Measurements from ENCODE around the gene HSPA8. TPM values are rescaled to one million over a fixed set of nuclear protein-coding genes. Genes with fewer than 3 reads are reported as not detected.
"Not testable (repeated sequence)": the region's sequence is repeated elsewhere in the genome, so short reads cannot be mapped to it uniquely, and the experiment has no call there.

Gene HSPA8
- 100 to 1,000 TPM; 754 to 806 TPM for total RNA-seq
- long read RNA-seq, donor 1, transcript HSPA8-224 (9 exons, 2,463 nt) = major isoform, 413 of 503 reads
- long read RNA-seq, donor 1, transcript HSPA8-208 (3 exons, 740 nt) = minor isoform, 47 of 503 reads
- long read RNA-seq, donor 1, transcript HSPA8-222 (6 exons, 1,884 nt) = minor isoform, 6 of 503 reads
- long read RNA-seq, donor 1, partial matches to known transcripts = 19 of 503 reads
- long read RNA-seq, donor 1, other reads (novel, unspliced or antisense) = 9 of 503 reads
- long read RNA-seq, donor 2, transcript HSPA8-224 (9 exons, 2,463 nt) = major isoform, 2,533 of 2,804 reads
- long read RNA-seq, donor 2, transcript HSPA8-208 (3 exons, 740 nt) = minor isoform, 71 of 2,804 reads
- long read RNA-seq, donor 2, transcript HSPA8-201 (8 exons, 2,186 nt) = minor isoform, 36 of 2,804 reads
- long read RNA-seq, donor 2, transcript HSPA8-222 (6 exons, 1,884 nt) = minor isoform, 13 of 2,804 reads
- long read RNA-seq, donor 2, partial matches to known transcripts = 76 of 2,804 reads
- long read RNA-seq, donor 2, other reads (novel, unspliced or antisense) = 60 of 2,804 reads

DNA sequence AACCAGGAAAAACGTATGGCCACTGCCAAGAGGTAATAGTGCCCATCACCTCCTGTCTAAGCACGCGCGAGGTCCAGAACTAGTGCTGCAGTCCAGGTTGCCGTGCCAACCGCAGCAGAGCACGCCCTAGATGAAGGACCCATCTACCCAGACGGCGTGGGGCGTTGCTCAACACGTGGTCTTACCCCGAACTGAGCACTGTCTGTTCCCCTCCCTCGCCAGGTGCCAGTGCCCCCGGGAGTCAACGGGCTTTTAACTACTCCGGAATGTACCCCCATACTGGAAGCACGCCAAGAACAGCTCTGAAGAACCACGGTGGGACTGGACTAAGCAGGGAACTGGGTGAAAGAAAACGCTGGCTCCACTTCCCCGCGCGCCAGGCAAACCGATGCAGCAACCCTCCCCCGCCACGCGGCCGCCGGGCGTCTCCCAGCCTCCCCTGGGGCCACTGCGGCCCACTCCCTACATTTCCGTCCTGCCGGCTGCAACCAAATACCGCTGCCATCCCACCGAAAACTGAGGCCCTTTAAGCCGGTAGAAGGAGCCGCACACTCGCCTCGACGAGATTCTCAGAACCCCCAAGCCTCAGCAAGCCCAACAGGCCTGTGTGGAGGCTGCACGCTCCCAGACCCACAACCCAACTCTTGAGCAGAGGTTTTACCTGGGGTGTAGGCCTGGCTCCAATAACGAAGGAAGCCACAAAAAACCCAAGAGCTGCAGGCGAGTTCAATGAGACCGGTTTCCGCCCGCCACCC, at the start of gene HSPA8:
HSPA8 (minus strand) TSS at position 734 of the 755 bp plus-strand sequence. CDS start 812 bp downstream, outside the sequence.
- DNase-seq (ENCODE audit: low spot score) = peak; percentile 92
- intact Hi-C loops (cut with DNase I) = no loop called here

DNA sequence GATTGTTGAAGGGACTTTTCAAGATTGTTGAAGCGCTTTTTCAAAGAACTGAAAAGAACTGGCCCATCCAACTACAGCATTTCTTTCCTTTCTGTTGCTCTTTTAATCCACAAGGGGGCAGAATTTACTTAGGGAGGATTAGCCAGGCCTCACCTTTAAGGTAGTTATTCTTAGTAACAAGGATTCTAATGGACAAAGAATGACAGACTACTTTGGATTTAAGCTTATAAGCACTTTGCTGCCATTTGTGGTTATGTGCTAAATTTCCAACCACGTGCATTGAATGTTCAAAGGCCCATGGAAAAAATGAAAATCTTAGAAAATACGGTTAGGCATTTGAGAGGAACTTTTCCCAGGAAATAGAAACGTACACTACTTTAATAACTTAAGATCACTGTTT, 49.5 kb upstream of the HSPA8 start:
- intact Hi-C loops (cut with DNase I) = loop anchor here (5.0 kb wide), 1 partner anchor 136 kb away; no protein-coding TSS in a partner anchor
- no peak for DNase-seq (ENCODE audit: low spot score)

DNA sequence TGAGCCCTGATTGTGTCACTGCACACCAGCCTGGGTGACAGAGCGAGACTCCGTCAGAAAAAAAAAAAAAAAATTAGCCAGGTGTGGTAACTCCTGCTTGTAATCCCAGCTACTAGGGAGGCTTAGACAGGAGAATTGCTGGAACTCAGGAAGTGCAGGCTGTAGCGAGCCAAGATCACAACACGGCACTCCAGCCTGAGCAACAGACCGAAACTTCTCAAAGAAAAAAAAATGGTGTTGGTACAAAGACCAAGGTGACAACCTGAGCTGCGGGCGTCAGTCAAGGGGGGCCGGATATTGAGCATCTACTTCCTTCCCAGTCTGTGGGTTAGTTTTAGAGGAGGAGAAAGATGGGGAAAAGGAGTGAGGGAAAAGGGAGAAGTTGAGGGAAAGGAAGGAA, 48.5 kb upstream of the HSPA8 start:
- intact Hi-C loops (cut with DNase I) = loop anchor here (5.0 kb wide), 1 partner anchor 137 kb away; no protein-coding TSS in a partner anchor
- DNase-seq (ENCODE audit: low spot score) = no peak

DNA sequence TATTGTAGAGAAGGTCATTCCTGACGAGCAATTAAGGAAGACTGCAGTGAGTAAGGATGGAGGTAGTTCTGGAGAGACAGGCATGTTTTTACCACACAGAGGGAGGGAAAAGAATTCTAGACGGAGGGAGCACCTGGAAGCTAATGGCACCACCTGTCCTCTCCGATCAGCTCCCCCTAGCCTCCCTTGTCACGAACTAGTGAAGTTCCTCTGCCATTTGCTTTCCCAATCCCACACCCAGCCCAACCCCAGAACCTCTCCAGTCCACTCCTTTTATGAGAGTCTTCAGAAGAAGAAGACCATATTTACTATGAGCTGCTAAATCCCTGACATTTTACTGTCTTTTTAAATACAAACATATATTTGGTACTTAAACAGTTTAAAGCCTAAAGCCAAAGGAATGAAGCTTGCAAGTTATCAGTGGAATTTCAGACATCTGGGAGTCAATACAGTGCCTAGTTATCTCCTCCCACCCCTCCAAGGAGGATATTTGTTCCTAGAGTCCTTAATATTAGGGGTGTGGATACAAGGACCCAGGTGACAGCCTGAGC, 46.1 kb upstream of the HSPA8 start:
- intact Hi-C loops (cut with DNase I) = no loop called here
- DNase-seq (ENCODE audit: low spot score) = no peak

DNA sequence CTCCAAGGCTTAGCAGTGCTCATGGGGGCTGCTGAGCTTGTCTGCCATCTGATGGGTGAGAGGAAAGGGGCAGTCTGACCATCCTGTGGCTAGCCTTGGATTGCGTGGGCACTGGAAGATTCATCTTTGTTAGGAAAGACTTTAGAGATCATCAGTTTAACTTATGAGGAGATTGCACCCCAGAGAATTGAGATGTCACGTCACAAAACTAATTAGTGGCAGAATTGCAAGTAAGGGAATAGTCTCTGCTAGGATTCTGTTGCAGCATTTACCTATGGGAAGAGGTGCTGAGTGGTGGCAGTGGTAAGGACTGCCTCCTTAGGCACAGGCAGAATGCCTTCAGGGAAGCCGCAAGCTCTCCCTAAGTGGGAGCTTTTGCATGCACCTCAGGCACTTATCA, 42.8 kb upstream of the HSPA8 start:
- no peak for DNase-seq (ENCODE audit: low spot score)
- intact Hi-C loops (cut with DNase I) = no loop called here

DNA sequence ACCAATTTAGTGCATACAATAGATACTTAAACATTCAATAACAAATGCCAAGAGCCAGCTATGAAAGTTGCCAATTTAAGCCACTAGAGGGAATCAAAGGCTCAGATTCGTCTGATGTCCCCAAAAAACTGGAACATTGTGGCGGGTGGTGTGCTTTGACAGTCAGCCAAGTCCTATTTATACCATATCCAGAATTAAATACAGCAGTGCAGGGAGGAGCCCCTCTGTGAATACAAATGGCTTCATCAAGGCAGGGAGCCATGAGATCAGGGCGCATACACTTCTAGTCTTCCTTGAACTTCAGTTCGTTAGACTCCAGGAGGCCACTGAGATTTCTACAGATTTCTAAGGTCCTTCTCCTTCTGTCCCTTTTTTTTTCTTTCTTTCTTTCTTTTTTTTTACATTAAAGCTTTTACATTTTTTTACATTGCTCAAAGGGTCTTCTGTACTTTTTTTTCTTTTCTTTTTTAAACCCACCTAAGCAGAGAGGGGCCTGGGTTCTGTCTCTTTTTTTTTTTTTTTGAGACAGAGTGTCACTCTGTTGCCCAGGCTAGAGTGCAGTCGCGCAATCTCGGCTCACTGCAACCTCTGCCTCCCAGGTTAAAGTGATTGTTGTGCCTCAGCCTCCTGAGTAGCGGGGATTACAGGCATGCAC, 41.5 kb upstream of the HSPA8 start:
- intact Hi-C loops (cut with DNase I) = no loop called here
- DNase-seq (ENCODE audit: low spot score) = no peak

DNA sequence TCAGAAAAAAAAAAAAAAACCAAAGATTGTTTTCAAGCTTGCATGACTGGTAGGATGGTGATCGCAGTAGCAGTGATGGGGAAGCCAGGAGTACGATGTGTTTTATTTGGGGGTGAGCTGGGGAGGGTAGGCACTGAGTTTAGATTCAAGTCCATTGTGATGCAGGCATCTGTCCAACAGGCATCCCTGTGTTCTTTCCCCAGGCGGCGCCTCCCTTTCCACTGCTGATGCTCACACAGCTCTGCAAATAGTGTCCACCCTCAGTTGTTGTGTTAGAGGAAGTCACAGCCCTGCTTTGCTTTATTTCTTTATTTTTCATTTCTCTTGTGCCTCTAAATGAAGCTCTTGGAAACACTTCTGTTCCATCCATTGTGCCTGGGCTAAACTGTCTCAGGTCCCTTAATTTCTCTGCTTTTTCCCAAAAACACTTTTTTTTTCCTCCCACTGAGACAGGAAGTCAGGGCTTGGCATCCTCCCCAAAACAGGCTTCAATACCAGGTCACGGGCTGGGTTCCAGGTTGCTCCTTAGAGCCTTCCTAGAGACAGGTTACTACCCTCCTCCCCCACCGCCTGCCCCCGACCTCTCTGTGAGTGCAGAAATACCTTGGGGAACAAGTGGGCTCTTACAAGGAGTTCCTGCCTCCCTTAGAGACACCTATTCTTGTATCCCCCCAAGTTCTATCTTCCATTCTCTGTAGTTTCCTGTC, 38.6 kb upstream of the HSPA8 start:
- intact Hi-C loops (cut with DNase I) = no loop called here
- DNase-seq (ENCODE audit: low spot score) = no peak

DNA sequence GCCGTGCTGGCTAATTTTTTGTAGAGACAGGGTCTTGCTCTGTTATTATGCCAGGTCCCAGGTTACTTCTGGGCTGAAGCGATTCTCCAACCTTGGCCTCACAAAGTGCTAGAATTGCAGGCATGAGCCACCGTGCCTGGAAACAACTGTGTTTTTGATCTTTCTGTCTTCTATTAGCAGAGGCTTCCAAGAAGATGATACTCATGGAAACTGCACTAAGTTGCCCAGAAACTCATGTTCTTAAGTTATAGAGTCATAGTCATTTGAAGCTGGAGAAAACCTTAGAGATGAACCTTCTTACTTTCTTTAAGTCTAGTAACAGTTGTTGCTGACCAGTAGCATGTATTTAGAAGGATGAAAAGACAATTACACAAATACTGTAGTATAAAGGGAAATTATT, 37.1 kb upstream of the HSPA8 start:
- DNase-seq (ENCODE audit: low spot score) = no peak
- intact Hi-C loops (cut with DNase I) = no loop called here

DNA sequence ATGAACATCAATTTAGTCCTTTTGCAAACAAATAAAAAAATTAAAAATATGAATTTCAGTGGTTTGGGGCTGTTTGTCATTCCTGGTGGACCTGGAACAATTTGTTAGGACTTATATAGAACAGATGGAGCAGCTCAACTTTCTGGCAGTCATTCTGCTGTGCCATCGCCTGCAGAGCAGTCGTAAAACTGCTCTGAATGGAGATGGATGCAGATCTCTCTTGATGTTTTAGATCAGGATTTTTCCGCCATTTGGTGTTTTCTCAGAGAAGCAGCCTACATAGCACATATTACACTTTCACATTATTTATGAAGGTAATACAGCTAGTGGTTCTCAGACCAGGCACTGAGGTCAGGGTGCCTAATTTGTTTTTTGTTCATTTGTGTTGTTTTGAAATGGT, 31.8 kb upstream of the HSPA8 start:
- intact Hi-C loops (cut with DNase I) = no loop called here
- no peak for DNase-seq (ENCODE audit: low spot score)

DNA sequence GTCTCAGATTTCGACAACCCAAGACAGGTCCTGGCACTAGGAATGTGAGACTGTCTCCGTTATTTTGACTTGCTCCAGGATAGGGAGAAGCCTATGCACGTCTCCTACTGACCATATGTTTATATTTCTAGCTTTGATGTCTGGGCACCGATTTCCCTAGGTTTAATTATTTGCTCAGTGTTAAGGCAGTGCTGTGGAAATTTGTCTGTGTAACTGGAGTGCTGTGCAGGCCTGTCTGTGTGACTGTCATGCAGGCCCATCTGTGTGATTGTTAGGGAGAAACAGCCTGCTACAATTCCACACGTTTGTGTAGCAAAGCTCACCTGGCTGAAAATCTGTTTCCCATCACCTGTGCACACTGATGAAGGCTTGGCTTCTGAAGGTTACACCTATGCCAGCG, 29.6 kb upstream of the HSPA8 start:
- no peak for DNase-seq (ENCODE audit: low spot score)
- intact Hi-C loops (cut with DNase I) = no loop called here

DNA sequence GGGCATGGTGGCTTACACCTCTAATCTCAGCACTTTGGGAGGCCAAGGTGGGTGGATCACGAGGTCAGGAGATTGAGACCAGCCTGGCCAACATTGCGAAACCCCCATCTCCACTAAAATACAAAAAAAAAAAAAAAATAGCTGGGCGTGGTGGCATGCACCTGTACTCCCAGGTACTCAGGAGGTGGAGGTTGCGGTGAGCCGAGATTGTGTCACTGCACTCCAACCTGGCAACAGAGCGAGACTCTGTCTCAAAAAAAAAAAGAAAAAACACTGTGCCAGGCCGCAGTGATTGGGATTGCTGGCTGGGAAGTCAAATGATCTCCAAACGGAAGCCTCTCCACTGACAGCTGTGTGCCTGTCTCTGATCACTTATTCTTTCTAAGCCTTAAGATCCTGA, 28.2 kb upstream of the HSPA8 start:
- intact Hi-C loops (cut with DNase I) = not testable (repeated sequence)
- DNase-seq (ENCODE audit: low spot score) = peak; percentile 26

DNA sequence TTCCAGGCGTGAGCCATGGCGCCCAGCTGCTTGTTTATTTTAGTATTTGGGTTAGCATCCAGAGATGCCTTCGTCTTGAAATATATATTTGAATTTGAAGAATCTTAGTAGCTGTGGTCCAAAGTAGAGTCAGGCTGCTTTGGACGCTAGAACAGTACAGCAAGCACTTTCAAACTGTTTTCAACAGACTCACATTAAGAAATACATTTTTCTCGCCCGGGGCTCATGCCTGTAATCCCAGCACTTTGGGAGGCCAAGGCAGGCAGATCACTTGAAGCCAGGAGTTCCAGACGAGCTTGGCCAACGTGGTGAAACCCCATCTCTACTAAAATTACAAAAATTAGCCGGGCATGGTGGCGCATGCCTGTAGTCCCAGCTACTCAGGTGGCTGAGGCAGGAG, 27.0 kb upstream of the HSPA8 start:
- intact Hi-C loops (cut with DNase I) = not testable (repeated sequence)

DNA sequence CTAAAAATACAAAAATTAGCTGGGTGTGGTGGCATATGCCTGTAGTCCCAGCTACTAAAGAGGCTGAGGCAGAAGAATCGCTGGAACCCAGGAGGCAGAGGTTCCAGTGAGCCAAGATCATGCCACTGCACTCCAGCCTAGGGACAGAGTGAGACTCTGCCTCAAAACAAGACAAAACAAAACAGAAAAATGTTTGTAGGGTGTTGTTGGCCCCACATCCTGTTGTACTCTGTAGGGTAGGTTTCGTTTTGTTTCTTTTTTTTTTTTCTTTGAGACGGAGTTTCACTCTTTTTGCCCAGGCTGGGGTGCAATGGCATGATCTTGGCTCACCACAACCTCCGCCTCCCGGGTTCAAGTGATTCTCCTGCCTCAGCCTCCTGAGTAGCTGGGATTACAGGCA, 25.7 kb upstream of the HSPA8 start:
- DNase-seq (ENCODE audit: low spot score); intact Hi-C loops (cut with DNase I): not testable (repeated sequence)

More for the DNA sequence above, 27.0 kb upstream of the HSPA8 start:
- peak; percentile 23 for DNase-seq (ENCODE audit: low spot score)

DNA sequence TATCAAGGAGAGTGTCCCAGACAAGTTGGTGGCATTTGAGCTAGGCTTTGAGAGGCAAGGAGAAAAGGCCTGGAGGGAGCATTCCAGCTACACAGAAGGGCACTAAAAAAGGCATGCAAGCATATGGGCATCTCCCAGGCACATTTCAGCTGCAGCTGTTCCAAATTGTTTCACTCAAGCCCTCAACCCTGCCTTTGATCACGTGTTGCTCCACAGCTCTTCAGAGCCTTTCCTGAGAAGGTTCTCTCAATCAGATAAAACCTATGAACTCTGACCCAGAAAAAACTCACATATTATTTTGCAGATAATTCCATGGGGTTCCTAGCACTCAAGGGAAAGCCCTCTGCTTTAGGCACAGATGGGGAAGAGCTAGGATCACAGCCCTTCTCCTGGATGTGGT, 24.4 kb upstream of the HSPA8 start:
- DNase-seq (ENCODE audit: low spot score) = peak; percentile 2
- intact Hi-C loops (cut with DNase I) = no loop called here

DNA sequence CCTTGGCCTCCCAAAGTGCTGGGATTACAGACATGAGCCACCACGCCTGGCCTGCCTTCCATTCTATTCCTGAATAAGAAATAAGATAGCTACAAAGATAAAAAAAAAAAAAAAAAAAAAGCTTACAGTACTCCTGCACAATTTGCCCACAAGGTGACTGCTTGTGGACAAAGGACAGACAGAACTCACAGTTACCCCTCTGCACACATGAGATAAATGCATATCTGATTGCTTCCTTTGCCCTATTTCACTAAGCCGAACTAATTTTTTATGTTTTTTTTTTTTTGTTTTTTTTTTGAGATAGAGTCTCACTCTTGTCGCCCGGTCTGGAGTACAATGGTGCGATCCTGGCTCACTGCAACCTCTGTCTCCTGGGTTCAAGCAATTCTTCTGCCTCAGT, 23.6 kb upstream of the HSPA8 start:
- intact Hi-C loops (cut with DNase I) = no loop called here
- DNase-seq (ENCODE audit: low spot score) = peak; percentile 26

DNA sequence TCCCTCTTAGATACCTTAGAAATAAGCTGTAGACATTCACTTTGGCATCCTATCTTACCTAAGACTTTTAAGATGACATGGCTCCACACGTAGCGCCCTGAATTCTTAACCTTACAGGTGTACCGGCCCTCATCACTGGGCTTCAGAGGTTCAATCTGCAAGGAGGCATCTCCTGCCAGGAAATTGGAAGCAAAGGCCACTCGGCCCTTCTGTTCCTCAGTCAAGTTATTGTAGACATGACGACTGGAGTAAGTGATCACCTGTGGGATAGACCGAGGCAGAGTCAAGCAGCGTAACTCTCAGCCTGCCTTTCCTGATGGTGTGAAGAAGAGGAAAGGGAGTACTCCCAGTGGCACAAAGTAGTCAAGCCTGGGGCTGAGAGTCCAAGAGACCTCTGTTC, 22.5 kb upstream of the HSPA8 start:
- peak; percentile 18 for DNase-seq (ENCODE audit: low spot score)
- intact Hi-C loops (cut with DNase I) = no loop called here

DNA sequence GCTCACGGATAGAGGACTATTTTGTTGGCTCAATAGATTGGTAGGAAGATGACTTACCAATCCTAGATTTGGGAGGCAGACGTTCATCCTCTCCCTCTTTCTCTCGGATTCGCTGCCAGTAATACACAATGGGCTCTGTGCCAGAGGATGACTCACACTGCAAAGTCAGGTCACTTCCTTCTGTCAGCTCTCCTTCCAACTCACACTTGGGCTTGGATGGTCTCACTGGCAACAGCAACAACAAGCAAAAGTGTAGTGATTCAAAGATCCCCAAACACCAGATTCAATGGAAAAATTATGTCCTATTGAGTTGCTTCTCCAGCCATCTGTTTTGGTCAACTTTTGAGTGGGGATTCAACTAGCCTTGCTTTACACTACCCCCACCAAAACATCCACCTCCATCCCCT, 21.7 kb upstream of the HSPA8 start:
- intact Hi-C loops (cut with DNase I) = no loop called here
- peak; percentile 94 for DNase-seq (ENCODE audit: low spot score)

DNA sequence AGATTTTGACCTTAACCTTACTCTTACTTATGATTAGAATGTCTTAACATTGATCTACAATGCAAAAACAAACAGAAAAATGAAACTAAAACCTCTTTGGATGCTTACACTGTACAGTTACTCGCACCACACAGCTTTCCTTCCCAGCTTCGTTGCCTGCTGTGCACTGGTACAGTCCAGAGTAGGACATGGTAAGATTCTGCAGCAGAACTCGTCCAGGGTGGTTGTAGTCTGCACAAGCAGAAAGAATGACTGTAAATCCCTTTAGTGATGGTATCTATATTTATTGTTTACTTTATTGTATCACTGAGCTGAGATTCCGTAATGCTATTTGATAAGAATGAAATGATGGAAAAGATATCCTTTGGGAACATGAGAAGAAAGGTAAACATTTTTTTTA, 21.0 kb upstream of the HSPA8 start:
- DNase-seq (ENCODE audit: low spot score) = no peak
- intact Hi-C loops (cut with DNase I) = no loop called here

DNA sequence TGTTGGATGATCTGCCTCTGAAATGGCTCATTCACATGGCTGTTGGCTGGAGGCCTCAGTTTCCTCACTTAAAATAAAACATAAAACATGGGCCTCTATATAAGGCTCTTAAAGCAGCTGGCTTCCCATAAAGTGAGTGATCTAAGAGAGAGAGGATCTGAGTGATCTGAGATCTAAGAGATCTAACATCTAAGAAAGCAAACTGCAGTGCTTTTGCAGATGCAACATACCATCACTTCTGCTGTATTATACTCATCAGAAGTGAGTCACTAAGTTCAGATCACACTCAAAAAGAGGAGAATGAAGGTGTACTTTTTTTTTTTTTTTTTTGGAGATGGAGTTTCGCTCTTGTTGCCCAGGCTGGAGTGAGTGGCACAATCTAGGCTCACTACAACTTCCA, 18.1 kb upstream of the HSPA8 start:
- intact Hi-C loops (cut with DNase I) = no loop called here
- no peak for DNase-seq (ENCODE audit: low spot score)
